ENCODE results near the gene GSKIP.

GSKIP gene

GRCh38 chr14:96413526-96413925 is 50.2 kb downstream of the GSKIP start:
- no CpG with 5 or more reads among the region's 5 CpGs for WGBS (ENCODE audit: insufficient coverage, insufficient read length)
- Histone ChIP-seq H3K27ac (ENCODE audit: low read length) (no peak overlapping the region), H3K9me3 (ENCODE audit: control insufficient read depth, insufficient read depth, low read length) (no peaks in the 10 kb centered on the region), H3K27me3 (ENCODE audit: control insufficient read depth, insufficient read depth, low read length) (no peaks in the 10 kb centered on the region), H3K36me3 (ENCODE audit: control insufficient read depth, insufficient read depth, low read length) (no peaks in the 10 kb centered on the region), H3K4me3 (ENCODE audit: low read length) (no peak overlapping the region), H3K4me1 (ENCODE audit: control insufficient read depth, insufficient read depth, low read length) (no peaks in the 10 kb centered on the region)
- no peak for DNase-seq (ENCODE audit: low read depth, low spot score)

- no peak overlapping the region for H3K4me3 ChIP-seq (ENCODE audit: low read length)
- no peak overlapping the region for H3K27ac ChIP-seq (ENCODE audit: low read length)
- no peaks in the 10 kb centered on the region for H3K4me1 ChIP-seq (ENCODE audit: control insufficient read depth, insufficient read depth, low read length)
- no peaks in the 10 kb centered on the region for H3K9me3 ChIP-seq (ENCODE audit: control insufficient read depth, insufficient read depth, low read length)
- no peaks in the 10 kb centered on the region for H3K36me3 ChIP-seq (ENCODE audit: control insufficient read depth, insufficient read depth, low read length)
- no peaks in the 10 kb centered on the region for H3K27me3 ChIP-seq (ENCODE audit: control insufficient read depth, insufficient read depth, low read length)
- no peak for DNase-seq (ENCODE audit: low read depth, low spot score)
- WGBS (ENCODE audit: insufficient coverage, insufficient read length), result no CpG with 5 or more reads among the region's 2 CpGs
Observed at GRCh38 chr14:96415559-96415958, 52.2 kb downstream of the GSKIP start.

- no peaks in the 10 kb centered on the region for H3K9me3 ChIP-seq (ENCODE audit: control insufficient read depth, insufficient read depth, low read length)
- no peaks in the 10 kb centered on the region for H3K36me3 ChIP-seq (ENCODE audit: control insufficient read depth, insufficient read depth, low read length)
- no peak overlapping the region for H3K27ac ChIP-seq (ENCODE audit: low read length)
- WGBS (ENCODE audit: insufficient coverage, insufficient read length), result no CpG with 5 or more reads among the region's 1 CpG
- H3K4me3 ChIP-seq (ENCODE audit: low read length), result no peak overlapping the region
- no peaks in the 10 kb centered on the region for H3K27me3 ChIP-seq (ENCODE audit: control insufficient read depth, insufficient read depth, low read length)
- H3K4me1 ChIP-seq (ENCODE audit: control insufficient read depth, insufficient read depth, low read length), result no peaks in the 10 kb centered on the region
- no peak for DNase-seq (ENCODE audit: low read depth, low spot score)
Observed at GRCh38 chr14:96416292-96416691, 53.0 kb downstream of the GSKIP start.

- Histone ChIP-seq H3K36me3 (ENCODE audit: control insufficient read depth, insufficient read depth, low read length) (no peaks in the 10 kb centered on the region), H3K27me3 (ENCODE audit: control insufficient read depth, insufficient read depth, low read length) (no peaks in the 10 kb centered on the region), H3K4me1 (ENCODE audit: control insufficient read depth, insufficient read depth, low read length) (no peaks in the 10 kb centered on the region), H3K27ac (ENCODE audit: low read length) (no peak overlapping the region), H3K4me3 (ENCODE audit: low read length) (no peak overlapping the region), H3K9me3 (ENCODE audit: control insufficient read depth, insufficient read depth, low read length) (no peaks in the 10 kb centered on the region)
- no CpG with 5 or more reads among the region's 2 CpGs for WGBS (ENCODE audit: insufficient coverage, insufficient read length)
- no peak for DNase-seq (ENCODE audit: low read depth, low spot score)
Observed at GRCh38 chr14:96417254-96417653, 53.9 kb downstream of the GSKIP start.

GRCh38 chr14:96418075-96418474 is 54.7 kb downstream of the GSKIP start:
- no peak for DNase-seq (ENCODE audit: low read depth, low spot score)
- no peaks in the 10 kb centered on the region for H3K36me3 ChIP-seq (ENCODE audit: control insufficient read depth, insufficient read depth, low read length)
- H3K27me3 ChIP-seq (ENCODE audit: control insufficient read depth, insufficient read depth, low read length), result no peaks in the 10 kb centered on the region
- WGBS (ENCODE audit: insufficient coverage, insufficient read length), result no CpG with 5 or more reads among the region's 4 CpGs
- H3K9me3 ChIP-seq (ENCODE audit: control insufficient read depth, insufficient read depth, low read length), result no peaks in the 10 kb centered on the region
- H3K4me3 ChIP-seq (ENCODE audit: low read length), result no peak overlapping the region
- H3K27ac ChIP-seq (ENCODE audit: low read length), result no peak overlapping the region
- H3K4me1 ChIP-seq (ENCODE audit: control insufficient read depth, insufficient read depth, low read length), result no peaks in the 10 kb centered on the region

GRCh38 chr14:96421236-96421635 is 57.9 kb downstream of the GSKIP start:
- no CpG with 5 or more reads among the region's 6 CpGs for WGBS (ENCODE audit: insufficient coverage, insufficient read length)
- Histone ChIP-seq H3K36me3 (ENCODE audit: control insufficient read depth, insufficient read depth, low read length) (no peaks in the 10 kb centered on the region), H3K27ac (ENCODE audit: low read length) (no peak overlapping the region), H3K4me1 (ENCODE audit: control insufficient read depth, insufficient read depth, low read length) (no peaks in the 10 kb centered on the region), H3K27me3 (ENCODE audit: control insufficient read depth, insufficient read depth, low read length) (no peaks in the 10 kb centered on the region), H3K9me3 (ENCODE audit: control insufficient read depth, insufficient read depth, low read length) (no peaks in the 10 kb centered on the region), H3K4me3 (ENCODE audit: low read length) (no peak overlapping the region)
- no peak for DNase-seq (ENCODE audit: low read depth, low spot score)

GRCh38 chr14:96422992-96423391 is 59.7 kb downstream of the GSKIP start:
- H3K36me3 ChIP-seq (ENCODE audit: control insufficient read depth, insufficient read depth, low read length), result no peaks in the 10 kb centered on the region
- H3K4me3 ChIP-seq (ENCODE audit: low read length), result no peak overlapping the region
- no peak for DNase-seq (ENCODE audit: low read depth, low spot score)
- no peak overlapping the region for H3K27ac ChIP-seq (ENCODE audit: low read length)
- H3K4me1 ChIP-seq (ENCODE audit: control insufficient read depth, insufficient read depth, low read length), result no peaks in the 10 kb centered on the region
- H3K9me3 ChIP-seq (ENCODE audit: control insufficient read depth, insufficient read depth, low read length), result no peaks in the 10 kb centered on the region
- no CpG with 5 or more reads among the region's 5 CpGs for WGBS (ENCODE audit: insufficient coverage, insufficient read length)
- no peaks in the 10 kb centered on the region for H3K27me3 ChIP-seq (ENCODE audit: control insufficient read depth, insufficient read depth, low read length)

- H3K9me3 ChIP-seq (ENCODE audit: control insufficient read depth, insufficient read depth, low read length), result no peaks in the 10 kb centered on the region
- H3K4me1 ChIP-seq (ENCODE audit: control insufficient read depth, insufficient read depth, low read length), result no peaks in the 10 kb centered on the region
- H3K4me3 ChIP-seq (ENCODE audit: low read length), result no peak overlapping the region
- H3K36me3 ChIP-seq (ENCODE audit: control insufficient read depth, insufficient read depth, low read length), result no peaks in the 10 kb centered on the region
- DNase-seq (ENCODE audit: low read depth, low spot score), result no peak
- no peak overlapping the region for H3K27ac ChIP-seq (ENCODE audit: low read length)
- no peaks in the 10 kb centered on the region for H3K27me3 ChIP-seq (ENCODE audit: control insufficient read depth, insufficient read depth, low read length)
- WGBS (ENCODE audit: insufficient coverage, insufficient read length), result no CpG with 5 or more reads among the region's 25 CpGs
Observed at GRCh38 chr14:96423446-96424108, 60.3 kb downstream of the GSKIP start.

GRCh38 chr14:96424109-96424989 is 61.0 kb downstream of the GSKIP start:
- DNase-seq (ENCODE audit: low read depth, low spot score), result peak; percentile 39
- no CpG with 5 or more reads among the region's 33 CpGs for WGBS (ENCODE audit: insufficient coverage, insufficient read length)
- H3K9me3 ChIP-seq (ENCODE audit: control insufficient read depth, insufficient read depth, low read length), result no peaks in the 10 kb centered on the region
- H3K4me1 ChIP-seq (ENCODE audit: control insufficient read depth, insufficient read depth, low read length), result no peaks in the 10 kb centered on the region
- H3K36me3 ChIP-seq (ENCODE audit: control insufficient read depth, insufficient read depth, low read length), result no peaks in the 10 kb centered on the region
- H3K27ac ChIP-seq (ENCODE audit: low read length), result no peak overlapping the region
- no peak overlapping the region for H3K4me3 ChIP-seq (ENCODE audit: low read length)
- no peaks in the 10 kb centered on the region for H3K27me3 ChIP-seq (ENCODE audit: control insufficient read depth, insufficient read depth, low read length)

GRCh38 chr14:96434040-96434439 is 70.7 kb downstream of the GSKIP start:
- H3K36me3 ChIP-seq (ENCODE audit: control insufficient read depth, insufficient read depth, low read length), result no peaks in the 10 kb centered on the region
- no peak for DNase-seq (ENCODE audit: low read depth, low spot score)
- H3K9me3 ChIP-seq (ENCODE audit: control insufficient read depth, insufficient read depth, low read length), result no peaks in the 10 kb centered on the region
- no CpG with 5 or more reads among the region's 4 CpGs for WGBS (ENCODE audit: insufficient coverage, insufficient read length)
- no peak overlapping the region for H3K27ac ChIP-seq (ENCODE audit: low read length)
- H3K4me3 ChIP-seq (ENCODE audit: low read length), result no peak overlapping the region
- no peaks in the 10 kb centered on the region for H3K4me1 ChIP-seq (ENCODE audit: control insufficient read depth, insufficient read depth, low read length)
- H3K27me3 ChIP-seq (ENCODE audit: control insufficient read depth, insufficient read depth, low read length), result no peaks in the 10 kb centered on the region

Data from iPS DF 6.9 (cell line).